GM23248 (cell line): Measurements from ENCODE around the gene HSPA5. TPM values are rescaled to one million over a fixed set of nuclear protein-coding genes. Genes with fewer than 3 reads are reported as not detected.
A peak's percentile ranks its signal among the peaks of the same experiment; 100 is the strongest.
"Not testable (repeated sequence)": the region's sequence is repeated elsewhere in the genome, so short reads cannot be mapped to it uniquely, and the experiment has no call there.

Source experiments
- DNase-seq: peaks from one replicate; pipeline ENCODE4 v3.0.0-alpha.2; 2015
- H2AFZ ChIP-seq: fragments of 200-600 bp; sonication (generic); 2 replicates; pipeline ENCODE4 v1.6.1; 2016; ENCODE audit warnings: antibody characterized with exemption
- H3F3A ChIP-seq: fragments of 200-600 bp; sonication (generic); 2 replicates; pipeline ENCODE4 v1.6.1; 2016; ENCODE audit warnings: mild to moderate bottlenecking, antibody characterized with exemption, mixed run types; ENCODE audit not compliant: insufficient read depth
- H3K27ac ChIP-seq: fragments of 200-600 bp; sonication (generic); 2 replicates; pipeline ENCODE4 v1.5.1; 2016; ENCODE audit warnings: mild to moderate bottlenecking
- H3K27me3 ChIP-seq: fragments of 200-600 bp; sonication (generic); replicated peaks from 2 replicates; pipeline ENCODE4 v1.6.1; 2016; ENCODE audit warnings: mild to moderate bottlenecking; ENCODE audit not compliant: insufficient read depth
- H3K36me3 ChIP-seq: fragments of 200-600 bp; sonication (generic); 2 replicates; pipeline ENCODE4 v1.6.1; 2016; ENCODE audit warnings: low read depth, mild to moderate bottlenecking
- H3K4me1 ChIP-seq: fragments of 200-600 bp; sonication (generic); 2 replicates; pipeline ENCODE4 v1.6.1; 2016; ENCODE audit warnings: mild to moderate bottlenecking; ENCODE audit not compliant: insufficient read depth
- H3K4me2 ChIP-seq: fragments of 200-600 bp; sonication (generic); one replicate; pipeline ENCODE4 v1.6.1; 2016; ENCODE audit warnings: mild to moderate bottlenecking; ENCODE audit not compliant: unreplicated experiment
- H3K4me3 ChIP-seq: fragments of 200-600 bp; sonication (generic); 2 replicates; pipeline ENCODE4 v1.5.1; 2016; ENCODE audit warnings: mild to moderate bottlenecking
- H3K79me2 ChIP-seq: fragments of 200-600 bp; sonication (generic); 2 replicates; pipeline ENCODE4 v1.6.1; 2016; ENCODE audit warnings: mild to moderate bottlenecking; ENCODE audit not compliant: insufficient read depth
- H3K9ac ChIP-seq: fragments of 200-600 bp; sonication (generic); 2 replicates; pipeline ENCODE4 v1.6.1; 2016; ENCODE audit warnings: mild to moderate bottlenecking
- H3K9me2 ChIP-seq: fragments of 200-600 bp; sonication (generic); 2 replicates; pipeline ENCODE4 v1.6.1; 2016; ENCODE audit warnings: mixed run types, mild to moderate bottlenecking, moderate library complexity; ENCODE audit not compliant: insufficient read depth
- H3K9me3 ChIP-seq: fragments of 200-600 bp; sonication (generic); one replicate; pipeline ENCODE4 v1.6.1; 2017; ENCODE audit warnings: low read depth
- H4K20me1 ChIP-seq: fragments of 200-600 bp; sonication (generic); 2 replicates; pipeline ENCODE4 v1.6.0; 2016; ENCODE audit not compliant: insufficient read depth
- EZH2 ChIP-seq: fragments of 200-600 bp; sonication (generic); IDR thresholded peaks from 2 replicates; pipeline ENCODE4 v1.6.1; 2018; ENCODE audit warnings: antibody characterized with exemption, mild to moderate bottlenecking; ENCODE audit not compliant: insufficient read depth, poor library complexity, severe bottlenecking
- EZH2phosphoT487 ChIP-seq: fragments of 200-600 bp; sonication (generic); IDR thresholded peaks from 2 replicates; pipeline ENCODE4 v1.6.1; 2018; ENCODE audit warnings: antibody characterized with exemption, moderate library complexity, mild to moderate bottlenecking, low read depth; ENCODE audit not compliant: insufficient read depth
- WGBS, 2 experiments: methylation state at CpG; one replicate each; pipeline ENCODE4 v1.1.6; 2015 to 2017; ENCODE audit warnings: low lambda C conversion rate in 2 of 2, low coverage in 1 of 2; ENCODE audit errors: missing lambda C conversion rate in 2 of 2; 5-methylcytosine and 5-hydroxymethylcytosine counted together
- in situ Hi-C: fragments of 300-500 bp; cut with MboI; formaldehyde crosslinking; loops from 2 replicates; pipeline ENCODE4 v1.15.0; 2020
- polyA plus RNA-seq: library from polyadenylated mRNA; unstranded; fragments of >200 nt; fragmentation: Nextera tagmentation; extraction: Ambion mirVana; gene quantifications from 2 replicates; pipeline ENCODE4 v1.2.1, GENCODE V29; 2016
- total RNA-seq: library from RNA; depleted of rRNA; stranded (reverse); fragments of >200 nt; shearing (Covaris generic); gene quantifications from 2 replicates; pipeline ENCODE4 v1.2.3, GENCODE V29; 2014

Gene HSPA5
- total and polyA plus RNA-seq, 2 experiments from 2014 or later = 76.5 to 481 TPM

- H4K20me1 ChIP-seq = no peaks in the 10 kb centered on the region
- H3K9me2 ChIP-seq = no peaks in the 10 kb centered on the region
- H3K4me2 ChIP-seq = peak within 1 kb of the TSS; percentile 90
- peak within 1 kb of the TSS; percentile 93 for H3K27ac ChIP-seq
- peak within 1 kb of the TSS; percentile 88 for H3K9ac ChIP-seq
- H3K4me1 ChIP-seq = no peaks in the 10 kb centered on the region
- 0 to 2% methylated on average over 38 to 46 of the region's 51 CpGs for WGBS, 2 experiments
- H3K79me2 ChIP-seq = peaks cover 16% of the 10 kb centered on the region
- in situ Hi-C loops = no loop called here
- H3F3A ChIP-seq = 0 out of 2 replicates have a peak, but pooled peaks cover 4% of the 10 kb centered on the region
- H3K4me3 ChIP-seq = peak within 1 kb of the TSS; percentile 92
- H3K27me3 ChIP-seq = no peaks in the 10 kb centered on the region
- no peaks in the 10 kb centered on the region for H3K9me3 ChIP-seq
- peak within 1 kb of the TSS; percentile 93 for H2AFZ ChIP-seq
- TF ChIP-seq EZH2phosphoT487 = no peak
- no peak for TF ChIP-seq EZH2
- peaks cover 5% of the 10 kb centered on the region; the same call in 1 of the 2 replicates for H3K36me3 ChIP-seq
- DNase-seq = peak; percentile 96
These were observed 40.7 kb downstream of the HSPA5 start, which contains the start of gene RABEPK for GRCh38 chr9:125200216-125201047. TSS of gene RABEPK (plus strand) at chr9:125200542. CDS start at chr9:125203014, 2,472 bp downstream.

- H3F3A ChIP-seq, DNase-seq, H3K4me3 ChIP-seq, H3K4me2 ChIP-seq, H4K20me1 ChIP-seq, H3K9ac ChIP-seq, H3K27me3 ChIP-seq, in situ Hi-C loops, H2AFZ ChIP-seq, H3K9me2 ChIP-seq, H3K79me2 ChIP-seq, H3K36me3 ChIP-seq, H3K4me1 ChIP-seq, H3K9me3 ChIP-seq, H3K27ac ChIP-seq: not testable (repeated sequence)
- 54% methylated on average over 1 of the region's 1 CpG; no CpG with 5 or more reads in 1 of the 2 experiments for WGBS, 2 experiments
These were observed 45.6 kb downstream of the HSPA5 start for GRCh38 chr9:125195591-125195990.

- H3K36me3 ChIP-seq, H3K4me2 ChIP-seq, H3K9me3 ChIP-seq, DNase-seq, H2AFZ ChIP-seq, H3K27me3 ChIP-seq, H3K9me2 ChIP-seq, H3K9ac ChIP-seq, H3K4me3 ChIP-seq, H3F3A ChIP-seq, H4K20me1 ChIP-seq, H3K4me1 ChIP-seq, in situ Hi-C loops, H3K27ac ChIP-seq: not testable (repeated sequence)
- WGBS, 2 experiments = 95 to 98% methylated on average over 5 of the region's 5 CpGs
- peaks cover 16% of the 10 kb centered on the region for H3K79me2 ChIP-seq
These were observed 46.7 kb downstream of the HSPA5 start for GRCh38 chr9:125194466-125194865.

- Histone ChIP-seq H3F3A (no peaks in the 10 kb centered on the region), H3K9me2 (no peaks in the 10 kb centered on the region), H3K4me3 (peak overlapping the region; percentile 89), H3K36me3 (no peaks in the 10 kb centered on the region), H3K4me2 (peak overlapping the region; percentile 90), H3K9ac (peak overlapping the region; percentile 99), H3K27ac (peak overlapping the region; percentile 80), H3K27me3 (no peaks in the 10 kb centered on the region), H3K4me1 (peaks cover 8% of the 10 kb centered on the region; the same call in 1 of the 2 replicates), H3K9me3 (no peaks in the 10 kb centered on the region), H4K20me1 (no peaks in the 10 kb centered on the region), H2AFZ (peak overlapping the region; percentile 99), H3K79me2 (peaks cover 57% of the 10 kb centered on the region)
- in situ Hi-C loops = no loop called here
- 32 to 33% methylated on average over 14 of the region's 14 CpGs for WGBS, 2 experiments
- TF ChIP-seq EZH2phosphoT487 (no peak), EZH2 (no peak)
- peak; percentile 44 for DNase-seq
These were observed 50.8 kb downstream of the HSPA5 start for GRCh38 chr9:125190361-125190801.
